ENCODE measurements around the gene MEGF11.
"Not testable (repeated sequence)": the region's sequence is repeated elsewhere in the genome, so short reads cannot be mapped to it uniquely, and the experiment has no call there.

The MEGF11 gene

DNA sequence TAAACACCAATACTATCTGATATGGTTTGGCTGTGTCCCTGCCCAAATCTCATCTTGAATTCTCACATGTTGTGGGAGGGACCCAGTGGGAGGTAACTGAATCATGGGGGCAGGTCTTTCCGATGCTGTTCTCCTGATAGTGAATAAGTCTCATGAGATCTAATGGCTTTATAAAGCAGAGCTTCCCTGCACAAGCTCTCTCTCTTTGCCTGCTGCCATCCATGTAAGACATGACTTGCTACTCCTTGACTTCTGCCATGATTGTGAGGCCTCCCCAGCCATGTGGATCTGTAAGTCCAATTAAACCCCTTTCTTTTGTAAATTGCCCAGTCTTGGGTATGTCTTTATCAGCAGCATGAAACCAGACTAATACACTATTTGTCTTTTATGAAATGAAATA is 9.3 kb upstream of the MEGF11 start:
- not testable (repeated sequence) for H3K4me1 ChIP-seq (ENCODE audit: insufficient read depth, low read length); H3K36me3 ChIP-seq (ENCODE audit: insufficient read depth, low read length); H2AFZ ChIP-seq (ENCODE audit: low read depth, low read length); H3K9me3 ChIP-seq (ENCODE audit: low read length); H3K4me3 ChIP-seq (ENCODE audit: low read length)
- peaks cover 25% of the 10 kb centered on the region for H3K27me3 ChIP-seq (ENCODE audit: insufficient read depth, low read length)

DNA sequence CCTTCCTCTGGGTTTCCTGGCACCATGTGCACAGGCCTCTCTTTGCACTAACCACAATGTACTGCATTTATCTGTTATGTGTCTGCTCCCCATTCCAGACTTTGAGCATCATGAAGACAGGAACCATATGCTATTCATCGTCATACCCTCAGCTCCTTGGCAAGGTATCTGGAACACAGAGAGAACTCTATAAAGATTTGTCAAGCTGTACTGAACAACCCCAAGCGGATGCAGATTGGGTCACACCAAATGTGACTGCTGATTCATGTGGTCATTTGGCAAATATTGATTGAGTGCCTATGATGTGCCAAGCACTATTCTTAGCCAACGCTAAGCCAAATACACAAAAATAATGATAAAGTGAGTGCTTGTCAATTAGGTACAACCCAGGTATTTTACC is 7.5 kb upstream of the MEGF11 start:
- H3K36me3 ChIP-seq (ENCODE audit: insufficient read depth, low read length) = no peaks in the 10 kb centered on the region
- H2AFZ ChIP-seq (ENCODE audit: low read depth, low read length) = no peak overlapping the region
- peaks cover 39% of the 10 kb centered on the region for H3K27me3 ChIP-seq (ENCODE audit: insufficient read depth, low read length)
- H3K4me3 ChIP-seq (ENCODE audit: low read length) = no peak overlapping the region
- no peaks in the 10 kb centered on the region for H3K4me1 ChIP-seq (ENCODE audit: insufficient read depth, low read length)
- no peaks in the 10 kb centered on the region for H3K9me3 ChIP-seq (ENCODE audit: low read length)

DNA sequence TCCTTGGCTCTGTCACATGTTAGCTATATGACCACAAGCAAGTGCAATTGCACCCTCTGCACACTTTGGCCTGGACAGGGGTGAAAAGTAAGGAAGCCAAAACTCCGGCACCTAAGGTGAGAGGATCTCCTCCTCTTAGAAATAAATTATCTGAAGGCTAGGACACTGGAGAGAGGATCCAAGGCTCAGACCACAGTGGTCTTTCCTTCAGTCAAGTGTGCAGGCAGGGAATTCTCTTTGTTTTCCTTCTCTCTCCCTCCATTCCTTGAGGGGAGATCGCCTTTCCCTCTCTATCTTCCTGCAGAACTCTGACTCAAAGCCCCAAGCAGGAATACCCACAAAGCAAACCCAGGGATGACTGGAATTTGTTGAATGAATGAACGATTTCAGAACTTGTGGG is 3.1 kb upstream of the MEGF11 start:
- Histone ChIP-seq H3K4me3 (ENCODE audit: low read length) (no peak overlapping the region), H2AFZ (ENCODE audit: low read depth, low read length) (no peak overlapping the region), H3K4me1 (ENCODE audit: insufficient read depth, low read length) (peaks cover 15% of the 10 kb centered on the region), H3K36me3 (ENCODE audit: insufficient read depth, low read length) (no peaks in the 10 kb centered on the region), H3K27me3 (ENCODE audit: insufficient read depth, low read length) (peaks cover 70% of the 10 kb centered on the region), H3K9me3 (ENCODE audit: low read length) (no peaks in the 10 kb centered on the region)

DNA sequence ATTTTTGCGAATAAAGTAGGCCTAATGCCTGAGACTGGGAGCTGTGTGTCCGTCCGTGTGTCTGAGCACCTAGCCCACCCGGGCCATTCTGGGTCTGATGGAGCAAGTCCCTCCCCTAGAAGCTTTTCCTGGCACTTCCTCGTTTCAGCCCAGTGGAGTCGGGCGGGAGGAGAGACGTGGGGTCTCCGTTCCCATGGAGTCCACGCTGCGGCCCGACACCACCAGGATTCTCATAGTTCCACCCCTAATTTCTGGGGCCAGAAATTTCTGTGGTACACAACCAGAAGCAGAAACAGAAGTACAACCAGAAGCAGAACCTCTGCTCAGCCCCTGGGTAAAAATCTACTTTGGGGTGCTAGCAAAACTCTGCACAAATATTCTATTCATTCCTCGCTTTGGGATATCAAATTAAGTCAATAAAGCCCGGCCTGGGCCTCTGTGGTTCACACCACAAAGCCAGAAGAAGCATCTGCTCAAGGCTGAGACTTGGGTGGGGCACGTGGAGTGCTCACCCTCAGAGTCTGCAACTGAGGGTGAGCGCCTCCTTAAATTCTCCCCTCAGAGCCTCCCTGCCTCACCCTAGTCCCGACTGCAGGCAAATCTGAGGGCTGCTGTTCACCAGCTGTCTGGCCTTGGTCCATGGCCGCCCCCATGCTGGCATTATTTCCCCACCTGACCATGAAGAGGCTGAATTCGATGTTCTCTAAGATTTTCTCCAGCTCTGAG is 1.6 kb upstream of the MEGF11 start:
- H3K27me3 ChIP-seq (ENCODE audit: insufficient read depth, low read length) = peaks cover 74% of the 10 kb centered on the region
- no peak overlapping the region for H3K4me3 ChIP-seq (ENCODE audit: low read length)
- no peaks in the 10 kb centered on the region for H3K36me3 ChIP-seq (ENCODE audit: insufficient read depth, low read length)
- no peak overlapping the region for H2AFZ ChIP-seq (ENCODE audit: low read depth, low read length)
- peaks cover 19% of the 10 kb centered on the region for H3K4me1 ChIP-seq (ENCODE audit: insufficient read depth, low read length)
- H3K9me3 ChIP-seq (ENCODE audit: low read length) = no peaks in the 10 kb centered on the region

DNA sequence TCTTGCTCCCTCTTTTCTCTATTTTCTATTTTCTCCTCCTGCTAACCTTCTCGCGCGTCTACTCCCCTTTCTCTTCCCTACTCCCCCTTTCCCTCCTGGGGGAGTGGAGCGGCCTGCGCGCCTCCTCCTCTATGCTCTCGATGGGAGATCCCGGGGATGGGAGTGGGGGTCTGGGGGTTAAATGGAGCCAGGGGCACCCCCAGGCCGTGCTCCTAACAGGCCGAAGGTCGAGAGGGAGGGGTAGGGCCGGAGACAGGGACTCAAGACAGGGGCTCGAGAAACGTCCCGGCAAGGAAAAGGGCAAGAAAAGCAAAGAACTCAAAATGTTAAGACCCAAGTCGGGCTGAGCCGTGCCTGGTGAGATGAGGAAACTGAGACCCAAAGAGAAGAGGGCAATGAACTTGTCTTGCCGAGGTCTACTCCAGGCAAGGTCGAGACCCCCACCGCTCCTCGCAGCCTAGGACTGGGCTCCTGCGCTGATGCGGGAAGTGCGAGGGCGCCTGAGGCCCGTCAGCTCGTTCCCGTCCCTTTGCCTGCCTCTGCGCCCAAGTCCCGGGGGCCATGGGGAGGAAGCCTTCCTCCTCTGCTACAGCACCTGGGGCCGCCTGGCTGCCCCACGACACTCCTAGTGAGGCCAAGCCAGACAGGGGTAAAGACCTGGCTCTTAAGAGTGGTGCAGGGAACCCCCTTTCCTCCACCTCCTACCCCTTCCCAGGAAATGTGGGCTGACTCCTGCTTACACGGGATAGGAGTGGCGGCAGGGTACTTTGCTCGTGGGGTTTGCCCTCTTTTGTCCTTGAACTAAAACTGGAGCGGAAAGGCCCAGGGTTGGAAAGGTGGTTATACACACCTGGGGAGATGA is 770 bp upstream of the MEGF11 start:
- Histone ChIP-seq H3K36me3 (ENCODE audit: insufficient read depth, low read length) (no peaks in the 10 kb centered on the region), H3K27me3 (ENCODE audit: insufficient read depth, low read length) (peaks cover 74% of the 10 kb centered on the region), H3K9me3 (ENCODE audit: low read length) (no peaks in the 10 kb centered on the region), H2AFZ (ENCODE audit: low read depth, low read length) (no peak overlapping the region), H3K4me1 (ENCODE audit: insufficient read depth, low read length) (peaks cover 26% of the 10 kb centered on the region), H3K4me3 (ENCODE audit: low read length) (peak overlapping the region; percentile 48)

DNA sequence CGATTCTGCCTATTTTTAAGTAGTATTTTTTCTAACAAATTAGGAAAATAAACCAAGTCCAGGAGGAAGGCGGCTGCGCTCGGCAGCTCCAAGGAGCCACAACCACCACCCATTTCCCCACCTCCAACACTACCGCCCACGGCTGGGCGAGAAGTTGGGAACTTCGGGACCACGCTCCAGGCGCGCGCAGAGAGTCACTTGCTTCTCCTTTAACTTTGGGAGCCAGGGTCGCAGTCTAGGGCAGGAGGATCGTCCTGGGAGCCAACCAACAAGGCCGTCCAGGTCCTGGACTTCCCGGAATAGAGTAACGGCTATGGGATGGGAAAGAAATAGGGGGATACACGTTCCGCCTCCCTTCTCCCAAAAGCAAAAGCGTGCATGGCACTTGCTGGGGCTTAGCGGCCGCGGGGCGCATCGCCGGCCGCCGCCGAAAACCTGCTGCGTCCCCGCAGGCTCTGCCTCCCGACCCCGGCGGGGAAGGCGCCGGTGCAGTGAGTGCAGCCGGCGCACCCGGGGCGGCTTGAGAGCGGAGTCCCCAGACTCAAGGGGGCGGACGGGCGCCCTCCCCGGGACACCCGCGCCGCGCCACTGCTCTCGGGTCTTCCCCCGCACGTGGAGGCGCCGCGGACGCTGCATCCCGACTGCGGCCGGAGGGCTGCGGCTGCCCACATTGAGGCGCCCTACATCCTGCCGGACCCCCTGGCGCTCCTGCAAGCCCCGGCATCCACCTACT is 699 bp downstream of the MEGF11 start:
- Histone ChIP-seq H3K9me3 (ENCODE audit: low read length) (no peaks in the 10 kb centered on the region), H3K4me1 (ENCODE audit: insufficient read depth, low read length) (peaks cover 26% of the 10 kb centered on the region), H3K36me3 (ENCODE audit: insufficient read depth, low read length) (no peaks in the 10 kb centered on the region), H3K4me3 (ENCODE audit: low read length) (peak overlapping the region; percentile 48), H2AFZ (ENCODE audit: low read depth, low read length) (peak overlapping the region; percentile 64), H3K27me3 (ENCODE audit: insufficient read depth, low read length) (peaks cover 69% of the 10 kb centered on the region)

DNA sequence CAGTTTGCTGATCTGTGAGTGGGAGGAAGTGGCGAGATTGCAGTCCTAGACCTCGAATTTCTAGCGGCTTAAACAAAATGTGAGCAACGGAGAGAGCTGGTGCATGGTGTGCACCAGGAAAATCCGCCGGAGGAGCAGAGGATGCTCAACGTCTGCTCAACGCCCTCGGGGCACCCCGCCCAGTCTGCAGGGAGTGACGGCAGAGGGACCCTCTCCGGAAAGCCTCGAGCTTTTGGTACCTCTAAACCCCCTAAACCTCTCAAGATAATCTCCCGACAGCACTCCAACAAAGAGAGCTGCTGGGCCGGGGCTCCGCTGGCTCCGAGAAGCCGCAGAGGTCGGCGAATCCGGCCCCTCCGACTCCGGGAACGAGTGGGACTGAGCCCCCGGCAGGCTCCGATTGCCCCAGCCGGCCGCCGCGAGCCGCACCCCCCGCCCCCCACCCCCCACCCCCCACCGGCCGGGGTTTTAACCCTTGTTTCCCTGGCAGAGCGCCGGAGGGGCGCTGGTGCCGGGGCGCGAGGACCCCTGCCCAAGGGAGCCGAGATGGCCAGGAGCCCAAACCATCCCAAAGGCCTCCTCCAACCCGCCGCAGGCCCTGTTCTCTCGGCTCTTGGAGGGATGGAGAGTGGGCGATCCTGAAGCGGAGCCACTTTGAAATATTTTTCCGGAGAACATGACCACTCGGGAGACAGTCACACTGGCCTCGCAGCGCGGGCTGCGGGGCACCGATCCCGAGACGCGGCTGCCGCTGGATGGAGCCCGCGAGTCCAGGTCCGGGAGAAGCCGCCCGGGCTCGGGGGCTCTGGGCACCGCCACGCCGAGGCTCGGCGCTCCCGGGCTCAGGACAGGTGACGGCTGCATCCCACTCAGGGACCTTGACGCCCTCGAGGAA is 1.5 kb downstream of the MEGF11 start:
- Histone ChIP-seq H3K4me3 (ENCODE audit: low read length) (peak overlapping the region; percentile 48), H3K4me1 (ENCODE audit: insufficient read depth, low read length) (peaks cover 26% of the 10 kb centered on the region), H3K27me3 (ENCODE audit: insufficient read depth, low read length) (peaks cover 64% of the 10 kb centered on the region), H3K36me3 (ENCODE audit: insufficient read depth, low read length) (no peaks in the 10 kb centered on the region), H3K9me3 (ENCODE audit: low read length) (no peaks in the 10 kb centered on the region), H2AFZ (ENCODE audit: low read depth, low read length) (no peak overlapping the region)

DNA sequence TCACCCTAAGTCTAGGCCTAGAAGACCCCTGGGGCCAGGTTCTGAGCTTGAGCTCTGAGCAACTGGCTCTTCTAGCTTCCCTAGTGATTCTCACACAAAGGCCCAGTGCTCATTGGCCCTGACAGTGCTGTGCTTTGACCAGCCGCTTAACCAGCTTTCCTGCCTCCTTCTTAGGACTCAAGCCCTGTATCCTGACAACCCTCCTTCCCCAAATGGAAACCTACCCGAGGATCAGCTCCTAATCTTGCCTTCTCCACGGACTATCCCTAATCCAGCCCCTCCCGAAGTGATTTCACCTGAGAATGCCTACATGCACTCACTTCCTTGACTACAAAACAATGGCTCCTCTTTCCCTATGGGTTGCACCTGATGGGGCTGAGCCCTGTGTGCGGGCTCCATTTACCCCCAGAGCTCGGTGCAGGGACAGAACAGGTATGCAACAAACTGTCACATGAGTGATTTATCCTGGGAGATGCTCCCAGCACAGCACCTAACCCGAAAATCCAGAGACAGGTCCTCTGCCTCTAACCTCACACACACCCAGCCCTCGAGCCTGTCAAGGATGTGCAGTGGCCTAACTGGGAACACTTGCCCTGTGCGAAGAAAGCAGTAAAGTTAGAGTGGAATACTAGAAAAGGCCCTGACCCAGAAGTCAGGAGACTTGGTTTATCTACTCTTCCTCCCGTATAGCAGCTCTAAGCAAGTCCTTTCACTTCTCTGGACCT is 2.3 kb downstream of the MEGF11 start:
- H3K4me1 ChIP-seq (ENCODE audit: insufficient read depth, low read length) = peaks cover 26% of the 10 kb centered on the region
- H3K27me3 ChIP-seq (ENCODE audit: insufficient read depth, low read length) = peaks cover 56% of the 10 kb centered on the region
- no peaks in the 10 kb centered on the region for H3K36me3 ChIP-seq (ENCODE audit: insufficient read depth, low read length)
- no peaks in the 10 kb centered on the region for H3K9me3 ChIP-seq (ENCODE audit: low read length)
- H2AFZ ChIP-seq (ENCODE audit: low read depth, low read length) = no peak overlapping the region
- peak overlapping the region; percentile 48 for H3K4me3 ChIP-seq (ENCODE audit: low read length)

- Histone ChIP-seq H3K4me1 (ENCODE audit: insufficient read depth, low read length) (peaks cover 26% of the 10 kb centered on the region), H2AFZ (ENCODE audit: low read depth, low read length) (no peak overlapping the region), H3K36me3 (ENCODE audit: insufficient read depth, low read length) (no peaks in the 10 kb centered on the region), H3K27me3 (ENCODE audit: insufficient read depth, low read length) (peaks cover 44% of the 10 kb centered on the region), H3K4me3 (ENCODE audit: low read length) (no peak overlapping the region), H3K9me3 (ENCODE audit: low read length) (no peaks in the 10 kb centered on the region)
These were observed 3.9 kb downstream of the MEGF11 start for GRCh38 chr15:66249605-66250174.

DNA sequence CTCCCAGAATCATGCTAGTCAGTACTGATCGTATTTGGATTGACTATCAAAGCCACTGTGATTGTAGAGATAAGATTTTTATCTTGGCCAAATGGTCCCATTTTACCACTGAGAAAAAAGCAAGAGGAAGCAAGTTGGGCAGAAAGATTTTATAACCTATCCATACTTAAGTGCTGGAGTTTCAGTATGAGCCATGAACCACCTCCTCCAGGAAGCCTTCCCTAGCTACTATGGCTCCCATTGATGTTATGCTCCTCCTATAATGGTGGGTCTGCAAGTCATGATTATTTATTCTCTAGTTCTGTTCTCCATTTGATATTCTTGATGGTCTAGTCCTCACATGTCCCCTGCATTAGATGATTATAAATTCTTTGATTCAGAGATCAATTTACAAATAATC is 6.6 kb downstream of the MEGF11 start:
- H3K4me1 ChIP-seq (ENCODE audit: insufficient read depth, low read length) = peaks cover 13% of the 10 kb centered on the region
- no peaks in the 10 kb centered on the region for H3K36me3 ChIP-seq (ENCODE audit: insufficient read depth, low read length)
- H2AFZ ChIP-seq (ENCODE audit: low read depth, low read length) = no peak overlapping the region
- no peak overlapping the region for H3K4me3 ChIP-seq (ENCODE audit: low read length)
- peaks cover 42% of the 10 kb centered on the region for H3K27me3 ChIP-seq (ENCODE audit: insufficient read depth, low read length)
- no peaks in the 10 kb centered on the region for H3K9me3 ChIP-seq (ENCODE audit: low read length)

DNA sequence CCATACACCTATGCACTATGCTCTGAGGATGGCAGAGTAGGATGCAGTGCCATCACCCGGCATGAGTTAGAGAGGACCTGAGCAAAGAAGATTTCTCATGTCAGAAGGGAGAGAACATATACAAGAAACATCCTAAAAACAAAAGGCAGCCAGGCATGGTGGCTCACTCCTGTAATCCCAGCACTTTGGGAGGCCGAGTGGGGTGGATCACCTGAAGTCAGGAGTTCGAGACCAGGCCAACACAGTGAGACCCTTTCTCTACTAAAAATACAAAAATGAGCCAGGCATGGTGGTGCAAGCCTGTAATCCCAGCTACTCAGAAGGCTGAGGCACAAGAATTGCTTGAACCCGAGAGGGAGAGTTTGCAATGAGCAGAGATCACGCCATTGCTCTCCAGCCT is 7.7 kb downstream of the MEGF11 start:
- not testable (repeated sequence) for H3K9me3 ChIP-seq (ENCODE audit: low read length); H3K4me3 ChIP-seq (ENCODE audit: low read length); H2AFZ ChIP-seq (ENCODE audit: low read depth, low read length); H3K36me3 ChIP-seq (ENCODE audit: insufficient read depth, low read length); H3K4me1 ChIP-seq (ENCODE audit: insufficient read depth, low read length)
- H3K27me3 ChIP-seq (ENCODE audit: insufficient read depth, low read length) = peaks cover 36% of the 10 kb centered on the region

DNA sequence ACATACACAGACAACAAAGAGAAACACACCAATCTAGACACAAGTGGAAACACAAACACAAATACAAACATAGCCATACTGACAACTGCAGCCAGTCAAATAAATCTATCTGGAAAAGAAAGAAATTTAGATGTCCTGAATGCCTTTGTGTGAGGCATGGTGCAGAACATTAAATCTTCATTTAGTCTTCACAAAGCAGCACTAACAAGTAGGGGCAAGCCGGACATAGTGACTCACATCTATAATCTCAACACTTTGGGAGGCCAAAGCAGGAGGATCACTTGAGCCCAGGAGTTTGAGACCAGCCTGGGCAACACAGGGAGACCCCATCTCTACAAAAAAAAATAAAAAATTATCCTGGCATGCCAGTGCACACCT is 11.7 kb downstream of the MEGF11 start:
- Histone ChIP-seq H3K9me3 (ENCODE audit: low read length) (no peaks in the 10 kb centered on the region), H3K27me3 (ENCODE audit: insufficient read depth, low read length) (peaks cover 35% of the 10 kb centered on the region), H3K36me3 (ENCODE audit: insufficient read depth, low read length) (no peaks in the 10 kb centered on the region), H3K4me1 (ENCODE audit: insufficient read depth, low read length) (no peaks in the 10 kb centered on the region), H3K4me3 (ENCODE audit: low read length) (no peak overlapping the region), H2AFZ (ENCODE audit: low read depth, low read length) (no peak overlapping the region)

All from neuron (in vitro differentiated cells).